Measurements from ENCODE around the gene SNCB. TPM values are rescaled to one million over a fixed set of nuclear protein-coding genes. Genes with fewer than 3 reads are reported as not detected.

Gene SNCB
- polyA plus RNA-seq, 1 of the 3 experiments (the other 2 are of a cell fraction), result 0.33 TPM

- TF ChIP-seq REST (IDR thresholded peaks at IDR 0.05; ENCODE audit: low read depth, low read length), result peak; percentile 92
- TF ChIP-seq FOSL2 (IDR thresholded peaks at IDR 0.05; ENCODE audit: borderline replicate concordance, low read depth), result no peak
- no peak for TF ChIP-seq CHD2 (IDR thresholded peaks at IDR 0.05; ENCODE audit: low read length, partially characterized antibody)
- TF ChIP-seq, protein P1, sequence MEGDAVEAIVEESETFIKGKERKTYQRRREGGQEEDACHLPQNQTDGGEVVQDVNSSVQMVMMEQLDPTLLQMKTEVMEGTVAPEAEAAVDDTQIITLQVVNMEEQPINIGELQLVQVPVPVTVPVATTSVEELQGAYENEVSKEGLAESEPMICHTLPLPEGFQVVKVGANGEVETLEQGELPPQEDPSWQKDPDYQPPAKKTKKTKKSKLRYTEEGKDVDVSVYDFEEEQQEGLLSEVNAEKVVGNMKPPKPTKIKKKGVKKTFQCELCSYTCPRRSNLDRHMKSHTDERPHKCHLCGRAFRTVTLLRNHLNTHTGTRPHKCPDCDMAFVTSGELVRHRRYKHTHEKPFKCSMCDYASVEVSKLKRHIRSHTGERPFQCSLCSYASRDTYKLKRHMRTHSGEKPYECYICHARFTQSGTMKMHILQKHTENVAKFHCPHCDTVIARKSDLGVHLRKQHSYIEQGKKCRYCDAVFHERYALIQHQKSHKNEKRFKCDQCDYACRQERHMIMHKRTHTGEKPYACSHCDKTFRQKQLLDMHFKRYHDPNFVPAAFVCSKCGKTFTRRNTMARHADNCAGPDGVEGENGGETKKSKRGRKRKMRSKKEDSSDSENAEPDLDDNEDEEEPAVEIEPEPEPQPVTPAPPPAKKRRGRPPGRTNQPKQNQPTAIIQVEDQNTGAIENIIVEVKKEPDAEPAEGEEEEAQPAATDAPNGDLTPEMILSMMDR (IDR thresholded peaks at IDR 0.05), result peak; percentile 41; the same call in 1 of the 2 replicates
- no peak for TF ChIP-seq TCF12 (IDR thresholded peaks at IDR 0.05)
Measured at GRCh38 chr5:176609724-176610434, 20.5 kb downstream of the SNCB start, which contains the start of gene GPRIN1 (continued).

DNA sequence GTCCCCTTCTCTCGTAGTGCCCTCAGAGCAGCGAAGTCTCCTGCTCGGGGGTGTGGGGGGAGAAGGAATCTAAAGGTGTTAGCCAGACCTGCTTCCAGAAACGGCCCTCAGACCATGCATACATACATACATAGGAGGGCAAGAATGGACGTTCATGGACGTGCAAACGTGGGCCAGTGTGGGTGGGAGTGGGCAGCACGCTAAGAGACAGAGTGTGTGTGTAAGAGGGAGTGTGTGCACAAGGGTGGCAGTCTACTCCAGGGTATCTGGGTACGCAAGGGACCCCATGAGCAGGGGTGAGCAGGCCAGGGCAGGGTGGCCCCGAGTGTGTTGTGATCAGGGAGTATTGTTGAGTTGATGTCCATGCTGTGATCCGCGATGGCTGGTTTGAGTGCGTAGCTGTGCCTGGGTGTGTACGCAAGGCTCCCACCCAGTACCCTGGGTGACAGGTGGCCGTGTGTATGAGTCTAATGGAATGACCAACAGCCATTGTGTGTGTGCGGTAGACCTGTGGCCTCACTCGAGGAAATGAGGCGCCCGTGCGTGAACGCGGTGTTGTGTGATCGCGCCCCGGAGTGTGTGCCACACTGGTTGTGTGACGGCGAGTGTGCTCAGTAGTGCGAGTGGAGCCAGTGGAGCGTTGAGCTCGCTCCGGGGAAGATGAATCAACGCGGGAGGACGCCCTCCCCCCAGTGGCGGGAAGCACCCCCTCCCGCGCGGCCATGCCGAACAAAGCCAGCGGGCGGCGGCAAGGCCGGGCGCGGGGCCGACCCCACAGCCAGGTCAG, 21.2 kb downstream of the SNCB start:
- H3K4me2 ChIP-seq, result peak overlapping the region; percentile 90
- H3F3A ChIP-seq (replicated peaks; ENCODE audit: insufficient read depth), result peaks cover 4% of the 10 kb centered on the region
- ChIA-PET POLR2A (interaction anchor here (1.1 kb wide), 1 partner anchor 13 kb away, joined by 3 read pairs; no protein-coding TSS in a partner anchor), CTCF (interaction anchor here (0.6 to 2.5 kb wide), 4 partner anchors 31 to 192 kb away, joined by 3 to 9 read pairs (median 4); partner anchors contain the start of gene CLTB)
- H4K20me1 ChIP-seq (ENCODE audit: insufficient read depth), result peaks cover 28% of the 10 kb centered on the region; the same call in 1 of the 2 replicates
- H3K9me2 ChIP-seq, result no peaks in the 10 kb centered on the region
- no peak for DNase-seq
- peak overlapping the region; percentile 68 to 69 for H3K4me3 ChIP-seq (ENCODE audit: low read depth in 2 of 2, low read length in 1 of 2)
- 59% methylated on average over 15 of the region's 46 CpGs for WGBS (ENCODE audit: low lambda C conversion rate)
- no peaks in the 10 kb centered on the region for H3K9me3 ChIP-seq
- H3K4me1 ChIP-seq (ENCODE audit: control insufficient read depth in 1 of 2, insufficient read depth in 2 of 2, low read depth in 1 of 2, low read length in 1 of 2), result peaks cover 1 to 43% of the 10 kb centered on the region in 2 experiments; a peak in 2 of 4 replicates
- no peak overlapping the region for H2AFZ ChIP-seq (ENCODE audit: low read depth)
- TF ChIP-seq CHD2 (IDR thresholded peaks at IDR 0.05; ENCODE audit: low read length, partially characterized antibody) (peak; percentile 38), POLR2AphosphoS5 (IDR thresholded peaks at IDR 0.05; ENCODE audit: low read depth, low read length) (no peak), MXI1 (IDR thresholded peaks at IDR 0.05; ENCODE audit: low read depth, low read length) (peak; percentile 45; the same call in 1 of the 2 replicates), ELF1 (IDR thresholded peaks at IDR 0.05) (no peak), MAX (IDR thresholded peaks at IDR 0.05; ENCODE audit: low read depth) (0 out of 2 replicates have a peak, but pooled peaks have one; percentile 25)
- TF ChIP-seq, protein P1 (IDR thresholded peaks at IDR 0.05), result 0 out of 2 replicates have a peak, but pooled peaks have one; percentile 7
- no peaks in the 10 kb centered on the region for H3K27me3 ChIP-seq (ENCODE audit: insufficient read depth)
- H3K9ac ChIP-seq, result peak overlapping the region; percentile 51; the same call in 1 of the 2 replicates
- peak overlapping the region in 1 of 2 experiments; percentile 29; a peak in 2 of 4 replicates for H3K27ac ChIP-seq (ENCODE audit: low read depth in 2 of 2, low read length in 1 of 2)
- H3K36me3 ChIP-seq (replicated peaks in 1 of 2; ENCODE audit: control insufficient read depth in 1 of 2, insufficient read depth in 2 of 2, low read length in 1 of 2), result no peaks in the 10 kb centered on the region
- peaks cover 21% of the 10 kb centered on the region for H3K79me2 ChIP-seq (ENCODE audit: insufficient read depth)
